Measurements from ENCODE around the gene CTH.
"Not testable (repeated sequence)": the region's sequence is repeated elsewhere in the genome, so short reads cannot be mapped to it uniquely, and the experiment has no call there.

CTH gene

GRCh38 chr1:70411360-70411844 is 334 bp downstream of the CTH start:
- DNase-seq: no peak

GRCh38 chr1:70415882-70416281 is 4.8 kb downstream of the CTH start:
- DNase-seq: no peak

DNA sequence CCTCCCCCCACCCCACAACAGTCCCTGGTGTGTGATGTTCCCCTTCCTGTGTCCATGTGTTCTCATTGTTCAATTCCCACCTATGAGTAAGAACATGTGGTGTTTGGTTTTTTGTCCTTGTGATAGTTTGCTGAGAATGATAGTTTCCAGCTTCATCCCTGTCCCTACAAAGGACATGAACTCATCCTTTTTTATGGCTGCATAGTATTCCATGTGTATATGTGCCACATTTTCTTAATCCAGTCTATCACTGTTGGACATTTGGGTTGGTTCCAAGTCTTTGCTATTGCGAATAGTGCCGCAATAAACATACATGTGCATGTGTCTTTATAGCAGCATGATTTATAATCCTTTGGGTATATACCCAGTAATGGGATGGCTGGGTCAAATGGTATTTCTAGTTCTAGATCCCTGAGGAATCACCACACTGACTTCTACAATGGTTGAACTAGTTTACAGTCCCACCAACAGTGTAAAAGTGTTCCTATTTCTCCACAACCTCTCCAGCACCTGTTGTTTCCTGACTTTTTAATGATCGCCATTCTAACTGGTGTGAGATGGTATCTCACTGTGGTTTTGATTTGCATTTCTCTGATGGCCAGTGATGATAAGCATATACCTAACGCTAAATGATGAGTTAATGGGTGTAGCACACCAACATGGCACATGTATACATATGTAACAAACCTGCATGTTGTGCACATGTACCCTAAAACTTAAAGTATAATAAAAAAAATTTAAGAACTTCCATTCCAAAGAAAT is 8.1 kb downstream of the CTH start:
- not testable (repeated sequence) for DNase-seq

GRCh38 chr1:70420320-70420719 is 9.3 kb downstream of the CTH start:
- no peak for DNase-seq

- DNase-seq: no peak
Observed at GRCh38 chr1:70426154-70427131, 15.4 kb downstream of the CTH start.

- DNase-seq: no peak
Observed at GRCh38 chr1:70427976-70428375, 16.9 kb downstream of the CTH start.

GRCh38 chr1:70429219-70429618 is 18.2 kb downstream of the CTH start:
- no peak for DNase-seq

DNA sequence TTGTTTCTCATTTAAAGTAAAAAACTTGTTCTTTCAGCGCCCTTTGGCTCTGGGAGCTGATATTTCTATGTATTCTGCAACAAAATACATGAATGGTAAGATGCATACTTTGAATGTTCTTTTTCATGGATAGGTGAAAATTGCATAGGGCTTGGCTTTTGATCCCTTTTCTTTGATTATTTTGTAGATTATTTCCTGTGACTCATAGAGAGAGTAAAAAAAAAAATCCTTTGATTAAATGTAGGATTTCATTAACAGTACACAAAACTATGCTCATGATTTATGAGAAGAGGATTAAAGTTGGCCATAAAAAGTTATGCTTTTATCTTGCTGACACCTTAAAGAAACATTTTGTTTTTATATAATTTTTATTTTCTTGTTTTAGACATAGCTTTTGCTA is 18.7 kb downstream of the CTH start:
- no peak for DNase-seq

DNA sequence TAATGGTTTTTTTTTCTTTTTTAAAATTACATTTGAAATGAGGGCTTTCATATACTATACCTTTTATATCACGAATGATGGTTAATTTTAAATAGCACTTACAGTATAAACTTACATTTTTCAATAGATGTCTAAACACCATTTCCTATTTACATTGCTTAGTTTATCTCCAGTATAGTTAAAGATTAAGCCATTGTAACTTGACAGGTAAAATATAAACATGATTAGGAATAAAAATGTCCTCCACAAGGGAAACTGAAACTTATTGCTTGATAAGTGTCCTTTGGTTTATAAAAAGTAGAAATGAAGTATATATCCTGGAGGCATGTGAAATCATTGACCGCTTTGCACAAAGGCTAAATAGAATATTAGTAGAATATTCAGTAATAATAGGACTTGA is 20.2 kb downstream of the CTH start:
- no peak for DNase-seq

DNA sequence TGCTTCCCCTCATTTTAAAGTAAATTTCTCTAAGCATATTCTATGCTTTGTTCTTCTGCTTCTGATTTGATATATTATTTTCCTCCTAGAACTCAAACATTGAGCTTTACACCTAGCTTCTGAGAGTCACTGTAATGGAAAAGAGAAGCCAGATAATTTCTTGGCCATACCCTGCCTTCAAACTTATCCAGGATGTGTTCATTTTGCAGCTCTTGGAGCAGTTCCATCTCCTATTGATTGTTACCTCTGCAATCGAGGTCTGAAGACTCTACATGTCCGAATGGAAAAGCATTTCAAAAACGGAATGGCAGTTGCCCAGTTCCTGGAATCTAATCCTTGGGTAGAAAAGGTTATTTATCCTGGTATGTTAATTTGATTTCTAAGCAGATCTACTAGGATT is 20.8 kb downstream of the CTH start:
- DNase-seq: no peak

- no peak for DNase-seq
Observed at GRCh38 chr1:70434253-70434859, 23.3 kb downstream of the CTH start.

DNA sequence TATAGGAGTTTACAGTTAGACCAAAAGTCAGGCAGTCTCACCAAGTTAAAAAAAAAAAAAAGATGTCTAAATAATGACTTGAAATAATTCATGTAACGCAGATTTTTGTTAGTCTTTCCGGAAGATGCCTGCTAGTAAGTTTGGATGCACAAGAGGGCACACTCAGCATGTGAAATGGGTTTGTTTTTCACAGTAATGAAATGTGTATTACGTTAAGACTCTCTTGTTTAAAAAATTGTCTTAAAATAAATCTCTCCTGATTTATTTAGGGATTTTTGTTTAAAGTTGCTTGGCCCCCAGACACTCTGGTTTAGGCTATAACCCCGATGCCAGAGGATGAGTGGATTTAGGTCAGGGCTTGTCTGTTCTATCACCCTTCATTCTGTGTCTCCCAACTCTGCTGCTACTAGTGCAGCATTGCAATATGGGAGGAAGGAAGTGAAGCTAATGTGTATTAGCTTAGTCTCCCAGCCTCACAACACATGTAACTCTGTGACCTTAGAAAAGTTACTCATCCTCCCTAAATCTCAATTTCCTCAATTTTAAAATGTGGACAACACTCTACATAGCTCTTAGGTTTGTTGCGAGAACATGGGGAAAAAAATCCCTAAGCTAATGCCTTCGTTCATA is 25.7 kb downstream of the CTH start:
- DNase-seq: no peak

DNA sequence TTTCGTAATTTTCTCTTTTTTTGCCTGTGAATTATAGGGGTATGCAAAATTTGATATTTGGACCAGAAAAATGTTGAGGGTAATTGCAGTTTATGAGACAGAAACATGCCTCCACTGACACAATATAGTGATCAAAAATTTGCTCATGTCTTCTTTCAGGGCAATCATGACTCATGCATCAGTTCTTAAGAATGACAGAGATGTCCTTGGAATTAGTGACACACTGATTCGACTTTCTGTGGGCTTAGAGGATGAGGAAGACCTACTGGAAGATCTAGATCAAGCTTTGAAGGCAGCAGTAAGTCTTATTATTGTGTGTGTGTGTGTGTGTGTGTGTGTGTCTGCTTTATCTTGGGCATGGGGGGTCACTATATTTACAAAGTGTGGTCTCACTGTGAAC is 27.5 kb downstream of the CTH start:
- DNase-seq: no peak

DNA sequence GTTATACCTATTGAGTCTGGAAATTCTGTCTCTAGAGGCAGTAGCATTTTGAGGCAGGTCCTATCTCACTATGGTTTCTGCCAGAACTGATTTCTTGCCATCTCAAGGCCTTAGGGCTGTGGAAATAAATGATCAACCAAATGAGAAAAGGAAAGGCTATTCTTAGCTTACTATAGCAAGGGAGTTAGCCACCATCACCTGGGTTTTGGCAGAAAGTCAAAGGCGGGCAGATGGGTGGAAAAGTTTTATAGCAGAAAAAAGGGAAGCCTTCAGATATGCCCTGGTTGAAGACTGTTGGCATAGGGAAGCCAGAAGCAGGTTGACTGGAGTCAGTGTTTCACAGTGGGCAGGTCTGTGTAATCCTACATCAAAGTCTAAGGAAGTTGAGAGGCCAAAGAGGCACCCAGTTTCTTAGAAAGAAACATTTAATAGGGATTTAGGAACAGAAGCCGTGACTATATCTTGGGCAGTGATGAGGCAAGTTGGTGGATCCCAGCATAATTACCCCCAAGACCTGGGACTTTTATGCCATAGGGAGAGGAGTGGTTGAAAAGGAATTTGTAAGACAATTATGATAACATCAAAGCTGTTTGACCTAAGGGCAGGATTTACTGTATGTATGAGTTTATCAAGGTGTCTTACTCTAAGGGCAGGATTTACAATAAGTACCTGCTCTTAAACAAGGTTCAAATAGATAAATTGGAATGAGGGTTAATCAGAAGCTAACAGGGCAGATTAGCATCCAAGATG is 29.7 kb downstream of the CTH start:
- no peak for DNase-seq

DNA sequence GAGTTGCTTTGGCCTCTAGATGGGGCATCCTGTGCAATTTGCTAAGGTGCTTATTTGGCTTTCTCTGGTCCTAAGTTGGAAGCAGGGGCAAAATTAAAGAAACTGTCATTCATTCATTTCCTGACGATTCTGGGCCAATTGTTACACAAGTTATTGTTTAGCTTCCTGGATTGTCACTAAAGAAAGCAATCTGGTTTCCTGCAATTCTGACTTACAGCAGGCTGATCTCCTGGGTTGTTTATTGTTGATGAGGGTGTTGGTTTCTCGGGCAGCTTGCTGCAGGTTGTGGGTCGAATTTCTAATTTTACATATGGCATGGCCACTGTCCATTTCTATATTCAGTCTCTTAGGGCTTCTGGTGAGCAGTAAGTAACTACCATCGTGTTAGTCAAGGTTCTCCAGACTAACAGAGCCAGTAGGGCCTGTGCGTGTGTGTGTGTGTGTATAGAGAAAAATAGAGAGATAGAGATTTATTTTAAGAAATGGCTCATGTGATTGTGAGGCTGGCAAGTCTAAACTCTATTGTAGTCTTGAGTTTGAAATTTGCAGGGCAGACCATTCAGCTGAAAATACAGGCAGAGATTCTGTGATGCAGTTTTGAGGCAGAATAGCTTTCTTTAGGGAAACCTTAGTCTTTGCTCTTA is 30.4 kb downstream of the CTH start:
- DNase-seq: no peak

GRCh38 chr1:70442490-70442889 is 31.4 kb downstream of the CTH start:
- DNase-seq: no peak

DNA sequence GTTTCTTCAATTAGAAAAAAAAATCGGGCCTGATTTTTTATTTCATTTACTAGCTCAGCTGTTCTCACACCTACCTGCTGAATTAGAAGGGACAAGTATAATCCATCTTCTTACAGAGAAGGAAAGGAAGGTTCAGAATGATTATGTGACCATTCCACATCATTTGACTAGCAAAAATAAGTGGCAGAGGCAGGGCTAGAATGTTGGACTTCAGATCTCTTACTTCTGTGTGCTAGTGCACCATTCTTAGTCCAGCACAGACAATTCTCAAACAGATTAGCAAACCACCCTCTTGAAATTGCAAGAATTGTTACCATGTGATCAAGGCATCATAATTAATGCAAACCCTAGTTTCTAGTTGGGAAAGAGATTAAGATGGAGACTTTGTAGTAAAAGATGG is 32.7 kb downstream of the CTH start:
- no peak for DNase-seq

DNA sequence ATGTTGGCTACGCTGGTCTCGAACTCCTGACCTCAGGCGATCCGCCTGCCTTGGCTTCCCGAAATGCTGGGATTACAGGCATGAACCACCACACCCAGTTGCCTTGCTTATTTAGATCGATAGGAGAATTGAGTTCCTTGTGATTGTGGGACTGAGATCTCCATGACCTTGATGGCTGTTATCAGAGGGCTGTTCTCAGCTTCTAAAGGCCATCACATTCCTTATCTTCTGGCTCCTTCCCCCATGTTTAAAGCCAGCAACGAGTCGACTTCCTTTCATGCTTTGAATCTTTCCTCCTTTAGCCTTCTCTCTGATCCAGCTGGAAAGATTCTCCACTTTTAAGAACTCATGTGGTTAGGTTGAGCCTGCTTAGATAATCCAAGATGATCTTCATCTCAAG is 38.0 kb downstream of the CTH start:
- DNase-seq: no peak

DNA sequence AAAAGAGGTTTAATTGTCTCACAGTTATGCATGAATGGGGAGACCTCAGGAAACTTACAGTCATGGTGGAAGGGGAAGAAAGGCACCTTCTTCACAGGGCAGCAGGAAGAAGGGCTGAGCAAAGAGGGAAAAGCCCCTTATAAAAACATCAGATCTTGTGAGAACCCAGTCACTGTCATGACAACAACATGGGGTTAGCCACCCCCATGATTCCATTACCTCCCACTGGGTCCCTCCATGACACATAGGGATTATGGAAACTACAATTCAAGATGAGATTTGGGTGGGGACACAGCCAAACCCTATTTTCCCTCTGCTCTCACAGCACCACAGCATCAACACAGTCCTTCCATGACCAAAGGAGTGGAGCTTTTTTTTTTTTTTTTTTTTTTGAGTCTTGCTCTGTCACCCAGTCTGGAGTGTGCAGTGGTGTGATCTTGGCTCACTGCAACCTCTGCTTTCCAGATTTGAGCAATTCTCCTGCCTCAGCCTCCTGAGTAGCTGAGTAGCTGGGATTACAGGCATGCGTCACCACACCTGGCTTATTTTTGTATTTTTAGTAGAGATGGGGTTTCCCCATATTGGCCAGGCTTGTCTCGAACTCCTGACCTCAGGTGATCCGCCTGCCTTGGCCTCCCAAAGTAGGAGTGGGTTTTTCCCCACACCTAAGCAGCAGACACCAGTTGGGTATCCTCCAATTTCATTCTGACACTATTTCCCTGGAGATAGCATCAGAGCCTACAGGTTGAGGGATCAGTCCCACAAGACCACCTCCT is 41.3 kb downstream of the CTH start:
- not testable (repeated sequence) for DNase-seq

GRCh38 chr1:70455291-70455690 is 44.2 kb downstream of the CTH start:
- no peak for DNase-seq

- DNase-seq: no peak
Observed at GRCh38 chr1:70458131-70458530, 47.1 kb downstream of the CTH start.

Measured in CD4-positive, alpha-beta T cell treated with Interleukin-17A for 1 hour (primary cell).